Neural progenitor cell (in vitro differentiated cells): ENCODE results near the gene UHRF2. TPM values are rescaled to one million over a fixed set of nuclear protein-coding genes. Genes with fewer than 3 reads are reported as not detected.
A peak's percentile ranks its signal among the peaks of the same experiment; 100 is the strongest.

Experiments
- DNase-seq: peaks from one replicate; pipeline ENCODE4 v3.0.0-alpha.2; 2016; ENCODE audit warnings: low spot score
- H2AFZ ChIP-seq: fragments of 200-600 bp; sonication (generic); replicated peaks from 2 replicates; pipeline ENCODE4 v1.6.1; 2016; ENCODE audit warnings: antibody characterized with exemption
- H3F3A ChIP-seq: fragments of 200-600 bp; sonication (generic); 2 replicates; pipeline ENCODE4 v1.6.1; 2016; ENCODE audit warnings: antibody characterized with exemption, low read depth
- H3K27ac ChIP-seq: fragments of 200-600 bp; sonication (generic); 2 replicates; pipeline ENCODE4 v1.5.1; 2016; ENCODE audit warnings: mild to moderate bottlenecking
- H3K27me3 ChIP-seq: fragments of 200-600 bp; sonication (generic); 2 replicates; pipeline ENCODE4 v1.6.1; 2016; ENCODE audit warnings: mild to moderate bottlenecking, moderate library complexity
- H3K36me3 ChIP-seq: fragments of 200-600 bp; sonication (generic); 2 replicates; pipeline ENCODE4 v1.5.1; 2016
- H3K4me1 ChIP-seq: fragments of 200-600 bp; sonication (generic); 2 replicates; pipeline ENCODE4 v1.6.1; 2016; ENCODE audit warnings: mixed run types
- H3K4me2 ChIP-seq: fragments of 200-600 bp; sonication (generic); 2 replicates; pipeline ENCODE4 v1.6.1; 2016
- H3K4me3 ChIP-seq: fragments of 200-600 bp; sonication (generic); 2 replicates; pipeline ENCODE4 v1.5.1; 2016
- H3K79me2 ChIP-seq: fragments of 200-600 bp; sonication (generic); 2 replicates; pipeline ENCODE4 v1.6.1; 2016; ENCODE audit warnings: low read depth
- H3K9ac ChIP-seq: fragments of 200-600 bp; sonication (generic); 2 replicates; pipeline ENCODE4 v1.6.1; 2016
- H3K9me3 ChIP-seq: fragments of 200-600 bp; sonication (generic); 2 replicates; pipeline ENCODE4 v1.5.1; 2016; ENCODE audit warnings: low read depth
- H4K20me1 ChIP-seq: fragments of 200-600 bp; sonication (generic); 2 replicates; pipeline ENCODE4 v1.6.1; 2016; ENCODE audit warnings: low read depth
- H3K27ac Mint-ChIP-seq: 3 replicates; pipeline ENCODE4 v1.8.0; 2021; ENCODE audit warnings: mixed read lengths
- H3K27me3 Mint-ChIP-seq: 2 replicates; pipeline ENCODE4 v1.8.0; 2022; ENCODE audit warnings: low read depth, mild to moderate bottlenecking, inconsistent platforms, moderate library complexity, mixed read lengths; ENCODE audit not compliant: insufficient read depth
- H3K36me3 Mint-ChIP-seq: 3 replicates; pipeline ENCODE4 v1.8.0; 2021; ENCODE audit warnings: mixed read lengths
- H3K4me1 Mint-ChIP-seq: 3 replicates; pipeline ENCODE4 v1.8.0; 2021; ENCODE audit warnings: mixed read lengths
- H3K4me3 Mint-ChIP-seq: 3 replicates; pipeline ENCODE4 v1.8.0; 2021; ENCODE audit warnings: mild to moderate bottlenecking, moderate library complexity, mixed read lengths
- H3K9me3 Mint-ChIP-seq: 3 replicates; pipeline ENCODE4 v1.8.0; 2020; ENCODE audit warnings: mixed read lengths
- CTCF ChIP-seq: fragments of 200-600 bp; sonication (generic); IDR thresholded peaks from 2 replicates; pipeline ENCODE4 v1.5.1; 2017; ENCODE audit warnings: antibody characterized with exemption, mild to moderate bottlenecking
- EZH2 ChIP-seq: fragments of 200-600 bp; sonication (generic); IDR thresholded peaks from 2 replicates; pipeline ENCODE4 v1.6.1; 2017; ENCODE audit warnings: antibody characterized with exemption, mild to moderate bottlenecking, moderate library complexity
- EZH2phosphoT487 ChIP-seq: fragments of 200-600 bp; sonication (generic); IDR thresholded peaks from 2 replicates; pipeline ENCODE4 v1.6.1; 2017; ENCODE audit warnings: antibody characterized with exemption
- total RNA-seq: library from RNA; depleted of rRNA; stranded (reverse); fragments of >200 nt; gene quantifications from 2 replicates; pipeline ENCODE4 v1.2.3, GENCODE V29; 2015; ENCODE audit warnings: low replicate concordance

The UHRF2 gene
- total RNA-seq, 1 donor from 2014 or later, result 114 TPM

- Histone ChIP-seq H3K4me3 (no peak overlapping the region), H3K4me2 (no peak overlapping the region), H3F3A (no peaks in the 10 kb centered on the region), H3K79me2 (no peaks in the 10 kb centered on the region), H3K27ac (no peak overlapping the region), H3K36me3 (no peaks in the 10 kb centered on the region), H3K27me3 (no peaks in the 10 kb centered on the region), H2AFZ (no peak overlapping the region), H4K20me1 (no peaks in the 10 kb centered on the region), H3K9me3 (no peaks in the 10 kb centered on the region), H3K9ac (no peak overlapping the region), H3K4me1 (no peaks in the 10 kb centered on the region)
- no peak for DNase-seq
- Mint-ChIP-seq H3K27me3 (peaks cover 2% of the 10 kb centered on the region), H3K27ac (no peak overlapping the region), H3K9me3 (peaks cover 9% of the 10 kb centered on the region), H3K4me3 (no peak overlapping the region), H3K4me1 (no peaks in the 10 kb centered on the region), H3K36me3 (no peaks in the 10 kb centered on the region)
- TF ChIP-seq EZH2 (no peak), EZH2phosphoT487 (no peak), CTCF (no peak)
These were observed 30.3 kb upstream of the UHRF2 start for GRCh38 chr9:6382681-6383080.

GRCh38 chr9:6383551-6384225, 29.3 kb upstream of the UHRF2 start:
- no peak for TF ChIP-seq EZH2
- TF ChIP-seq EZH2phosphoT487, result no peak
- no peak for TF ChIP-seq CTCF
- Mint-ChIP-seq H3K4me3 (no peak overlapping the region), H3K9me3 (peaks cover 7% of the 10 kb centered on the region), H3K27ac (no peak overlapping the region), H3K4me1 (no peaks in the 10 kb centered on the region), H3K36me3 (no peaks in the 10 kb centered on the region), H3K27me3 (peaks cover 5% of the 10 kb centered on the region)
- Histone ChIP-seq H3K79me2 (no peaks in the 10 kb centered on the region), H3K27ac (no peak overlapping the region), H3K4me1 (no peaks in the 10 kb centered on the region), H3K36me3 (no peaks in the 10 kb centered on the region), H3K27me3 (no peaks in the 10 kb centered on the region), H3K9me3 (no peaks in the 10 kb centered on the region), H2AFZ (peak overlapping the region; percentile 31), H4K20me1 (no peaks in the 10 kb centered on the region), H3K4me3 (no peak overlapping the region), H3K4me2 (no peak overlapping the region), H3F3A (no peaks in the 10 kb centered on the region), H3K9ac (no peak overlapping the region)
- DNase-seq, result no peak

- Histone ChIP-seq H3K4me3 (no peak overlapping the region), H3F3A (no peaks in the 10 kb centered on the region), H2AFZ (peak overlapping the region; percentile 87), H3K9me3 (no peaks in the 10 kb centered on the region), H3K27me3 (no peaks in the 10 kb centered on the region), H4K20me1 (no peaks in the 10 kb centered on the region), H3K9ac (no peak overlapping the region), H3K4me2 (no peak overlapping the region), H3K4me1 (no peaks in the 10 kb centered on the region), H3K79me2 (no peaks in the 10 kb centered on the region), H3K27ac (no peak overlapping the region), H3K36me3 (no peaks in the 10 kb centered on the region)
- peaks cover 3% of the 10 kb centered on the region for H3K27me3 Mint-ChIP-seq
- H3K4me3 Mint-ChIP-seq, result no peak overlapping the region
- H3K36me3 Mint-ChIP-seq, result no peaks in the 10 kb centered on the region
- no peaks in the 10 kb centered on the region for H3K4me1 Mint-ChIP-seq
- no peak for DNase-seq
- no peak overlapping the region for H3K27ac Mint-ChIP-seq
- no peak for TF ChIP-seq EZH2
- TF ChIP-seq CTCF, result no peak
- TF ChIP-seq EZH2phosphoT487, result no peak
- H3K9me3 Mint-ChIP-seq, result peaks cover 7% of the 10 kb centered on the region
These were observed 28.3 kb upstream of the UHRF2 start for GRCh38 chr9:6384732-6385131.
